A172 (cell line): ENCODE measurements around the gene TP53RK. TPM values are rescaled to one million over a fixed set of nuclear protein-coding genes. Genes with fewer than 3 reads are reported as not detected.

ENCODE experiments used
- DNase-seq: peaks from one replicate; pipeline ENCODE4 v3.0.0-alpha.2; 2015; ENCODE audit warnings: low spot score
- total RNA-seq: library from RNA; depleted of rRNA; stranded (reverse); fragments of >200 nt; shearing (Covaris generic); gene quantifications from 2 replicates; pipeline ENCODE4 v1.2.3, GENCODE V29; 2014

Gene TP53RK
- total RNA-seq, 1 experiment from 2014 or later, result 24.9 TPM

GRCh38 chr20:46708172-46708860 is 19.1 kb upstream of the TP53RK start:
- DNase-seq, result no peak

- DNase-seq, result no peak
These were observed 17.0 kb upstream of the TP53RK start for GRCh38 chr20:46706242-46706641.

- DNase-seq, result no peak
These were observed 16.1 kb upstream of the TP53RK start for GRCh38 chr20:46705378-46705729.

- DNase-seq, result no peak
These were observed 15.6 kb upstream of the TP53RK start for GRCh38 chr20:46704714-46705377.

GRCh38 chr20:46703435-46703834 is 14.2 kb upstream of the TP53RK start:
- no peak for DNase-seq

GRCh38 chr20:46702447-46703203 is 13.4 kb upstream of the TP53RK start:
- no peak for DNase-seq

- no peak for DNase-seq
These were observed 12.7 kb upstream of the TP53RK start for GRCh38 chr20:46701986-46702385.

GRCh38 chr20:46701556-46701955 is 12.3 kb upstream of the TP53RK start:
- DNase-seq, result no peak

GRCh38 chr20:46701057-46701456 is 11.8 kb upstream of the TP53RK start:
- DNase-seq, result no peak

GRCh38 chr20:46700481-46700880 is 11.2 kb upstream of the TP53RK start:
- DNase-seq, result no peak

- no peak for DNase-seq
These were observed 10.6 kb upstream of the TP53RK start for GRCh38 chr20:46699651-46700359.

GRCh38 chr20:46698788-46699187 is 9.5 kb upstream of the TP53RK start:
- DNase-seq, result no peak

GRCh38 chr20:46696791-46697279 is 7.6 kb upstream of the TP53RK start:
- no peak for DNase-seq

- DNase-seq, result no peak
These were observed 6.6 kb upstream of the TP53RK start for GRCh38 chr20:46695892-46696291.

- peak; percentile 32 for DNase-seq
These were observed 5.2 kb upstream of the TP53RK start for GRCh38 chr20:46694484-46694883.

GRCh38 chr20:46691196-46691595 is 2.0 kb upstream of the TP53RK start:
- DNase-seq, result no peak

GRCh38 chr20:46690219-46691106 is 1.2 kb upstream of the TP53RK start:
- DNase-seq, result no peak

- no peak for DNase-seq
These were observed 476 bp upstream of the TP53RK start for GRCh38 chr20:46689754-46690085.

- DNase-seq, result peak; percentile 11
These were observed 828 bp downstream of the TP53RK start for GRCh38 chr20:46688151-46689081.
